GM19468 (cell line): Measurements from ENCODE around the gene PABPC1L.

Source experiments
- ATAC-seq: cut with Tn5 transposase; IDR thresholded peaks from one replicate; pipeline ENCODE4 v1.9.1; 2021; ENCODE audit warnings: mild to moderate bottlenecking, moderate library complexity, moderate number of reproducible peaks; ENCODE audit not compliant: unreplicated experiment; ENCODE audit errors: extremely low read depth

The PABPC1L gene

DNA sequence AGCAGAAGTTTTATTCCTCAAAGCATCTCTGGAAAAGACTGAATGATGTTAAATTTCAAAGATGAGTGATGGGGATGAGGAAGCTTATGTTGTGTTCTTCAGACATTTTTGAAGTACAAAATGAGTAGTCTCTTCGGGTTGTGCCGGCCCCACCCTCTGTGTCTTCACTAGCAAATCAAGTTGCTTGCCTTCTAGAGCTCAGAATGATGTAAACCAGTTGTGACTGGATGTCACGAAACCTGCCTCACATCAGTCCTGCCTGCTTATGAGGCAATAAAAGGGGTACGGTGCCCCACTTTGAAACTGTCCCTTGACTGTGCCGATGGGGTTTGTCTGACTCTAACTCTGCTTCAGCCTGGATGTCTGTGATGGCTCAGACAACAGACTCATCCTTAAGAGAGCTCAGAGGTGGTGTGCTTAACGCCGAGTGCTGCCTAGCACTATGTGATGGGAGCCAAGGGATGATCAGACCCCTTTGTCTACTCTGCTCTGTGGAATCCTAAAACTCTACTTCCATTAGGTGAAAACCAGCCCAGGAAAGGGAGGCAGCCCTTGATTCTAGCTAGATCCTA, 31.3 kb downstream of the PABPC1L start:
- ATAC-seq = no peak

DNA sequence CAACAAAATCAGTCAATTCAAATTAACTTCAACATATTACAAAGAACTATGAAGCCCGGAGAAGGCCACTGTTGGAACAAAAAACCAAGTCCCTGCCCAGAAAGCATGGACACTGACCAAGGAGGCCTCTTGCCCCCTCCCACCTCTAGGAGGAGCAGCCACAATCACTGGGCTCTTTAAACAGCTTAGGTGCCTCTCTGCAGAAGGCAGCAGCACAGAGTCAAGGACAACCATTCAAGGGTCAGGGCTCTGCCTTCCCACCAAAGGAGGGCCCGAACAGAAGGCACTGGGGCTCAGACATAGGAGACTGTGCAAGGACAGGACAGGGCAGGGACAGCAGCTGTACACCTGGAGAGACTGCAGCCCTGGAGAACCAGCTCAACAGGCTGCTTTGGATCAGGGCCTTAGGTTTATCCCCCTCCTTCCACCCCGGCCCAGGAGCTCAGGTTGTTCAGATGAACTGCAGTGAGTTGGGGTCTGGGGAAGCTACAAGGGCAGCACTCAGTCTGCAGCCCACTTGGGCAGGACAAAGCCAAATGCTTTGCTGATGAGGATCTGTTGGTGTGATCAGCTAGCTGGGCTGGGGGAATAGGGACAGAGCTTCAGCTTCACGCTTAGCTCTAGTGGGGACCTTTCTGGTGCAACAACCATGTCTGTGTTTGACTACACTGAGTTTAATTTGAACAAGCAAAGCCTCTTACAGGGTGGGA, 32.6 kb downstream of the PABPC1L start:
- no peak for ATAC-seq

DNA sequence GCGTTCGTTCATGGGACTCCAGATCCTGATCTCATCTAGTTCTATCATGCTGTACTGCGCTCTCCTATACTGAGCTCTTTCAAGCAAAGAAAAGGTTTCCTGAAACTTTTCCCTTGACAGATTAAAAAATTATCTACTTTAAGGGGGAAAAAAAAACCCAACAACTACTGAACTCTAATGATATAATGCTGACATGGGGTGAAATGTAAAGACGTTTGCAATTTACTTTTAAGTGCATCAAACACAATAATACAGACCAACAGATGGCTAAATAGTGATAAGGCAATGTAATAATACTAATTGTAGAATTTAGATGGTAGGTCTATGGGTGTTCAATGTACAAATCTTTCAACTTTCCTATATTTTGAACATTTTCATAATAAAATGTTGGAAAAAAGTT, 34.0 kb downstream of the PABPC1L start:
- ATAC-seq = no peak

DNA sequence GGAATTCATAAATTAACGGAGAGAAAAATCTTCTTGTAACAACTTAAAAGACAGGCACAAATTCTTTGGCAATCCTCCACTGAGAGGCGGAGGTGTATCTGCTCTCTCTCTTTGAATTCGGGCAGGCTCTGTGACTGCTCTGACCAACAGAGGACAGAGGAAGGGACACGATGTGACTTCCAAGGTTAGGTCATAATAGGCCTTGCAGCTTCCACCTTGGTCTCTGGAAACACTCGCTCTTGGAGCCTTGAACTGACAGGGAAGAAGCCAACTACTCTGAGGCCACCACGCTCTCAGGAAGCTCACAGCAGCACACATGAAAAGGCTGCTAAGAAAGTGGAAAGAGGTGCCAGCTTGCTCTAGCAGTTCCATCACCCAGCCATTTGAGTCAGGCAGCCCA, 35.4 kb downstream of the PABPC1L start:
- ATAC-seq = no peak

DNA sequence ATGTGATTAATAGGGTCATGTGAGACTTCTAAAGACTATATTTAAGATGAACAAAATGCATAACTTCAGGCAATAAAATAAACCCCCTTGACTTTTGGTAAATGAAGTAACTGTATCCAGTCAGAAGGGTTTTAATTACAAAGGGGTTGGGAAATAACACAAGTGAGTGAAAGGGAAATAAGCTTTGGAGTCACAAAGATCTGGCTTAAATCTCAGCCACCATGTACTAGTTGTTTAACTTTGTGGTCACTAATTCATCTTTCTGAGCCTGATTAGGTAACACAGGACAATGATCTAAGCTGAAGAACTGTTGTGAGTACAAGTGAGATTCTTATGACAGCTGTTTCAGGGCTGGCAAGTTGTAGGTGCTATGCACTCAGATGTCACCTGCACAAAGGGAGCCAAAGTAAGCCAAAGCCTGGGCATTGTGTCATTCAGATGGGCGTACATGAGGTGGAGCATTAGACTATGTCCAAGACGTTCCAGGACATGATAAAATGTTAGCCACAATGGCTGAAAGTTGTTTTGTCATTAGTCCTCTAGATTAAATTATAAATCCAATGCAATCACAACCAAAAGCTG, 36.5 kb downstream of the PABPC1L start:
- ATAC-seq = no peak

DNA sequence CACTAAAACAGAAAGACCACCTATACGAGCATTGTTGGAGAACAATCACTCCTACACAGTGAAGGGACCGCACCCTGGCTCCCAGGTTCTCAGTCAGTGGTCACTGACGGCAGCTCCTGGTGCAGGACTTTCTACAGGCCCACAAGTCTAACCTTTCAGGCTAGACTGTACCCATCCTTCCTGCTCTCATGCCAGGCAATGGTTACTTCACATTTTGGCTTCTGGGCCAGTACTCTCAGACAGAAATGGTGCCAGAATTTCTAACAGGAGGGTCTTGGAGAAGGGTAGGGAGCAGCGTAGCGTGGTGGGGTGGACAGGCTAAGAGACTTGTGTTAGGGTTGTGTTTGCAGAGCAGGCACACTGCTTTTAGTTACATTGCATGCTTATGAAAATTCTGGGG, 38.2 kb downstream of the PABPC1L start:
- ATAC-seq = no peak

DNA sequence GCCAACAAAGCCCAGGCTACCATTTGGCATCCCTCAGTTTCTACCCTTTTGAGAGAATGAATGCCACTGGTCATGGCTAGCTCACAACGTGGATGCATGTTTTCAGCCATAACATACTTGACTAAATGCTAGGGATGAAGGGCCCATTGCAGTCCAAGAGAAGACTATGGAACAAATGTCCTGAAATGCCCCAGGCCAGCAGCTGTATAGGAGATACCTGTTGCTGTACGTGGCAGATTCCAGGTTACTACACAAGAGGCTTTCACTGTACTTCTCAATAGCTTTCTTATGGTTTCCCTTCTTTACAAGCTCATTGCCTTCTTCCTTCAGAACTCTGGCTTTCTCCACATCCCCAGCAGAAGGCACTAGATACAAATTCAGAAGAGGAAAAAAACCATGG, 38.7 kb downstream of the PABPC1L start:
- no peak for ATAC-seq

DNA sequence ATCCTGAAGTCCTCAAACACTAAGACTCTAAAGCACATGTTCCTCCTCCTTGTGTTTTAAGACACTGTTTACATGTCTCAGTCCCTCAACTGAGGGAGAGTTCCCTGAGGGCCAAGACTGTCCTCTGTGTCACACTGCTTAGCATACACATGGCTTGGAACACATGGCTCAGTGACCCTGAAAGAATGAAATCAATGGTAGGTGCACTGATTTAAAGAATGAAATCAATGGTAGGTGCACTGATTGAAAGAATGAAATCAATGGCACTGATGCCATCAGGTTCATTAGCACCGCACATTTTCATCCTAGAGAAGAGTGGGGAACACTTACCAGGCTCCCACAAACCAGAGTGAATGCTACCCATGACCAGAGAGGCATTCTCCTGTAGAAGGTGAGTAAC, 40.5 kb downstream of the PABPC1L start:
- no peak for ATAC-seq

DNA sequence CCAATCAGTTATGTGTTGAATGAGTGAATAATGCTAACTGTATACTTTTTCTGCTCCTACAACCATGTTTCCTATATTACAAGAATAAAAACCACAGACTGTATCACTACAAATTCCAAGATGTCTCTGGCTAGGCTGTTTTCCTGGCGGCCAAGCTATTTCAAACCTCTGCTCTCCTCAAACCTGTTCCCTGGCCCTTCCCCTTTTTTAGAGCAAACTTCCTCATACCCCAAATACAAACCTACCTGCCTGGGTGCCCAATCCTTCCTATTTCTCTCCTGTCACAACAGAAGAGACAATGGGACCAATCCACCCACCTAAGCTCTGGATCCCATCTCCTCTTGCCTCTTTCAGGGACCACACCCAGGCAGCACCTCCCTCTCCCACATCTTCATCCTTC, 42.9 kb downstream of the PABPC1L start:
- ATAC-seq = no peak

DNA sequence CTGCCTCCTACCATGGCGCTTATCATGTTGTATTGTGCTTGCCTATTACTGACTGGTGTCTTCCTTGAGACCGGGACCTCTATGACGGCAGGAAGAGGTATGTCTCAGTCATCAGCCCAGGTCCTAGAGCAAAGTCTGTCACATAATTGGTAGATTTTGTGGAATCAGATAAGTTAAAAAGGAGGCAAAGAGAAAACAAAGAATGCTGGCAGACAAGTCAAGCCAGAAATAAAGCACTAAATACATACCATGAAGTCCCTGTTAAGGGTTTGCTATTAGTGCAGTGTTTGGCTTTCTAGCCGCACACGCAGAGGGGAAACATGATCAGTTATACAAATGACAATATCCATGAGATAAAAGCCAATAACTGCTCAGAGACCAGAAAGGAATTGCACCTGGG, 44.4 kb downstream of the PABPC1L start:
- no peak for ATAC-seq

DNA sequence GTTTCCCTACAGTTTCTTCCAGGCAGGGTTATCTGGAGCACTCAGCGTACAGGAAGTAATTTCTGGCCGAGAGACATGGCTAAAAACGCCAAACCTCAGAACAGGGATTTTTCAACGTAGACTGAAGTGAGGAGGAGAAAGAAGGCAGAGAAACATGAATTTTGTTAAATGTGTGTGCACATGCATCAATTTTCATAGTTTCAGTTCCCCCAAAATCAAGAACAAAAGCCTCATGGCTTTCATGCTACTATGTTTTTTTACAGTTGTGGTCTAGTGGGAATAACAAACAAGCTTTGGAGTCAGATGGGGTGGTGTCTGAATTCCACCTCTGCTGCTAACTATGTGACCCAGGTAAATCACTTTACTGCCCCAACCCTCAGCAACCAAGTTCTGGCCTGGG, 45.4 kb downstream of the PABPC1L start:
- ATAC-seq = no peak

DNA sequence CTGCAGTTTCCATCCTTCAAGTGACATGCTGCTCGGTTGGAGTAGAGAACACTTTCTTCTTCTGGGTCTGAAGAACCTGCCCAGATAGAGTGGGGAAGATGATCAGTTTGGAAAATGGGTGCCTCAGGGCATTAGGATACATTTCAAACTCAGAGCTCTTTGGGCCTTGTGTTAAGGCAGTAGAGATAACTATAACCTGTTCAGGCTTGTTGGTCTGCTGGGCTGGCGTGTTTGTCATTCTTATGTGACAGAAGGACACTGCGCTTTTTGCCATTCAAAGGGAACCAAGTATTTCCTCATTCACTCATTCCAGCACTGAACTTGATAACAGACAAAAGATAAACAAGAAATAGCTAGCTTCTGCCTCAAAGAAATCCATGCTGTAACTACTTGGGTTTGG, 46.5 kb downstream of the PABPC1L start:
- ATAC-seq = no peak

DNA sequence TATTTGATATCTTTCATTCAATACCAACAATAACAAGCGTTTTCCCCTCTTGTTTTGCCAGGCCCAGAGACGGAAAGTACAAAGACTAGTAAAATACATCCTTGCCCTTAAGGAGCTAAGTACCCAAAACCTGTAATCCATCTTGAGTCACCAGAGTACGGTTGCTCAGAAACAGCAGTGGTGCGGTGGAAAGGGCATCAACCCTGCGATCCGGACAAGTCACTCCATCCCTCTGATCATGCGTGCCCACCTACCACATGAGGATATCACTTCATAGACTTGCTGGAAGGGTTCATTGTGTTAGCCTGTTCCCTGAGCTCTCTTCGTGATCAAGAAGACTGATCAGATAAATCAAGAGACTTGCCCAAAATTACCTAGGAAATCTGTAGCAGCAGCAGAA, 48.4 kb downstream of the PABPC1L start:
- ATAC-seq = no peak

DNA sequence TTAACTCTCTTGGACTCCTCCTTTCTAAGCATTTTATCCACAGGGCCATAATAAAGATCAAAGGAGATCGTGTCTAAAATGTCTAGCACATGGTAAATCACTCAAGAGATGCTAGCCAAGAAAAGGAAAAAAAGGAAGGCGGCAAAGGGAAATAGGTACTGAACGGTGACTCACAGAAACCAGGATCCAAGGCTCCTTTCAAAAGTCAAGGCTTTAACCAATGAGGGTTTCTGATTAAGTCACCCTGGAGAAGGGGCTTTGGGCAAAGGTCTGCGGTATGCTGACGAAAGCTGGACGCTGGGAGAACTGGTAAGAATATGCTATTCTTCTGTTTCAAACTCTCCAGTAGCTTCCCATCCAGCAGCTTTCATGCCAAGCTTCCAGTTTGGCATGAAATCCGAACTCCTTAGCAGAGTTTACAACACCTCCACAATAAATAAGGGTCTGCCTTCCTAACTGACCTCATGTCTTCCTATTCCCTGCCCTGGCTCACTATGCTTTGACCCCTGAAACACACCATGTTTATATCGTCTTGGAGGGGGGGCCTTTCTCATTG, 49.3 kb downstream of the PABPC1L start:
- ATAC-seq = no peak

DNA sequence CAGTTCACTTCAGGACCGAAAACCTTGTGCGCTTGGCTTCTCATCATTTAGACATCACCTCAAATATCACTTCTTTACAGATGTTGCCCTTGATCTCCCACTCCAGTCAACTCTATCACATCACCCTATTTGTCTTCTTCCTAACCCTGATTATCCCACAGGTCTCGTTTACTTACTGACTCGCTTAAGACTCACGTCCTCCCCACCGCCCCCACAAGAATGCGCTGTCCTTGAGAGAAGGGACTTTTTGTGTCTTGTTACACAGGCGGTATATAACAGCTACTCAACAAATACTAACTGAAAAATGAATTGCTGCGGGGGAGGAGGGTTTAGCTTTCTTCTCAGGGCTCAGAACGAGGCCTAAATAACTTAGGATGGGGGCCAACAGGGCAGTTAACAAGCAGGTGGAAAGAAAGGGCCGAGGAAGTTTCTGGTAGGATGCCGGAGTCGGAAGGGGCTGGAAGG, 49.8 kb downstream of the PABPC1L start:
- ATAC-seq = no peak

DNA sequence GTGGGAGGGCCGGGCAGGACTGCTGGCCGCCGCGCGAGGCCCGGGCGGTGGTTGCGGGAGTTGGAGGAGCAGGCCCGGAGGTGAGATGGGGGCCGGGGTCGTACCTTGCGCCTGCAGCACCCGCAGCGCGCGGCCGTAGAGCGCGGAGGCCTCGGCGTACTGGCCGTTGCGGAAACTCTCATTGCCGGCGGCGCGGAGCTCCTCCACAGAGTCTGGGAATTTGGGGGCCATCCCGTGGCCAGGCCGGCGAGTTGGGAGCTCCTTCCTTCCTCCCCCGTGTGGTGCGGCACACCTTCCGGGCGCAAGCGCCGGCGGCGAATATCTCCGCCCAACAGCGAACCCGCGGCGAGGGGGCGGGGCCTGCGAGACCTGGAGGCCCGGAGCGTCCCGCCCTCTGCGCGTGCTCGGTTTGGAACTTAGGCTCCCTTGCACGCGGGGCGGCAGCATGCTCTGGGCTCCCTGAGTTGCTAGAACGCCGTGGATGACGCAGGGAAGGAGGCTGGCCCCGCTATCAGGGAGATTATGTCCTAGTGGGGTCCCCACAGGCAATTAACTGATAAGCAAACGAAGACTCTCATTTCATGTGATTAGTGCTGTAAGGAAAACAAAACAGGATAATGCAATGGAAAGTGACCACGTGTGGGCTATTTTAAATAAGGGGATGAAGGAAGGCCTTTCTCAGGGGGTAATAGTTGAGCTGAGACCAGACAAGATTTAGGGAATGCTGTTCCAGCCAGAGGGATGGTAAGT, 50.4 kb downstream of the PABPC1L start, which contains the start of gene TOMM34:
TOMM34 (minus strand) TSS at position 295 of the 750 bp plus-strand sequence; CDS start at position 231, 64 bp downstream.
- peak; percentile 56 for ATAC-seq

DNA sequence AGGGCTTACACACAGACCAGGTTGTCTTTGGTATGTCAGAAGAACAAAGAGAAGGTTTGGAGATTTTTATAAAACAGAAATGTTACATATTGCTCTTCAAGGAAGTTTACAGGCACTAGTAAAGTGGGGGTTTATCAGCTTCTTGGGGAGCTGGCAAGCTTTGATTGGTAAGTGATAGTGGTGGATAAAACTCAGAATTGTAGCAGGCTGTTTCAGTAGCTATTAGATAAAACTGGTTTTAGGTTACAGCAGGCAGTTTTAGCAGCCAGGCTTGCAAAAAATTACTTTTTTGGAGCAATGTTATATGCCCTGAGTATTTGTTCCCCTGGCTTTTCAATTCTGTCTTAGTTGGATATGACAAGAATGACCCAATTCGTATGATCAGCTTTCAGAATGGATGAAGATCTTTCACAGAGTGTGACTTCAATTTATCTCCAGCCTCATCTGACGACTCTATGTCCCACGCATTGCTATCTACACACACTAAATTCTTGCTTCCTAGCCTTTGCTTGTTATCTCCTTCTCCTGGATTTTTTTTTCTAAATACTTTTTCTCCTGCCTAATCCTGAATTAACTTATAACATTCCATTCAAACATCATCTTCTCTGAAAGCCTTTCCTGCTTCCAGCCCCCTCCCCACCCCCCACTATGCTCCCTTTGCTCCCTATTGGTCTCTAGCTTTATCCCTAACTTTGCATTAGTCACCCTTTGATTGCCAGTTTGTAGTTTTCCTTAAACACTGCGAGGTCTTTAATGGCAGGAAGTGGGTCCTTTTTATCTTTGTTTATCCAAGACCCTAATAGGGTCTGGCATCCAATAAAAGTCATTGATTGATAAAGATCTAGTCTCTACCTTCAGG, 51.4 kb downstream of the PABPC1L start:
- no peak for ATAC-seq

DNA sequence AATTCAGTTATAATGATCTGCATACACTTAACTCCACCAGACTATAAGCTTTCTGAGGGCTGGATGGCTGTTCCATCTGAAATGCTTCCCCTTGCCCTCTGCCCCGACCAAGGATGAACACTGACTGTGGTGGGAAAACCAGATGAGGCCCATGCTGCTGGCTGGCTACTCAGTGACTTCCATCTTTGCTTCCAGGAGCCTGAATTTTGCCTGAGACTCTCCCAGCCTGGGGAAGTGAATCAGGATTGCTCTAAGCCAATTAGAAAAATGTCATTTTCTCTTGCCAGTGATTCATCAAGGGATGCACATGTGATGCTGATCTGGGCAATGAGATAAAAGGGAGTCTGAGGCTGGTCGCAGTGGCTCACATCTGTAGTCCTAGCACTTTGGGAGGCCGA, 52.0 kb downstream of the PABPC1L start:
- ATAC-seq = no peak

DNA sequence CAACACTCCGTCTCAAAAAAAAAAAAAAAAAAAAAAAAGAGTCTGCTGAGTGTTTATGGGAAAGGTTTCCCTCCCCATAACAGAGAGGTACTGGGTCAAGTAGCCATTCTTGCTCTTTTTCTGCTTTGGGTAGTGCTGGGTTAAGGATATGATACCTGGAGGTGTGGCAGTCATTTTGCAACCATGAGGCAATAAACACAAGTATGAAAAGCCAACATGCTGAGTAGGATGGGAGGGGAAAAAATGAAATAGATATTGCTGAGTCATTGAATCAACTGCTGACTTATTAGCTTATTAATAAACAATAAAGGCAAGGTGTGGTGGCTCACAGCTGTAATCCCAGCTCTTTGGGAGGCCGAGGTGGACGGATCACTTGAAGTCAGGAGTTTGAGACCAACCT, 52.6 kb downstream of the PABPC1L start:
- no peak for ATAC-seq
